Activated CD8-positive, alpha-beta memory T cell treated with anti-CD3 and anti-CD28 coated beads, Interleukin-2, amount 50 U/mL, for 1 hour (primary cell): Measurements from ENCODE around the gene ABCA8.
"Not testable (repeated sequence)": the region's sequence is repeated elsewhere in the genome, so short reads cannot be mapped to it uniquely, and the experiment has no call there.

Experiments used
- DNase-seq: peaks from one replicate; pipeline ENCODE4 v3.0.0-alpha.2; 2020; ENCODE audit errors: extremely low read depth

The ABCA8 gene, protein sequence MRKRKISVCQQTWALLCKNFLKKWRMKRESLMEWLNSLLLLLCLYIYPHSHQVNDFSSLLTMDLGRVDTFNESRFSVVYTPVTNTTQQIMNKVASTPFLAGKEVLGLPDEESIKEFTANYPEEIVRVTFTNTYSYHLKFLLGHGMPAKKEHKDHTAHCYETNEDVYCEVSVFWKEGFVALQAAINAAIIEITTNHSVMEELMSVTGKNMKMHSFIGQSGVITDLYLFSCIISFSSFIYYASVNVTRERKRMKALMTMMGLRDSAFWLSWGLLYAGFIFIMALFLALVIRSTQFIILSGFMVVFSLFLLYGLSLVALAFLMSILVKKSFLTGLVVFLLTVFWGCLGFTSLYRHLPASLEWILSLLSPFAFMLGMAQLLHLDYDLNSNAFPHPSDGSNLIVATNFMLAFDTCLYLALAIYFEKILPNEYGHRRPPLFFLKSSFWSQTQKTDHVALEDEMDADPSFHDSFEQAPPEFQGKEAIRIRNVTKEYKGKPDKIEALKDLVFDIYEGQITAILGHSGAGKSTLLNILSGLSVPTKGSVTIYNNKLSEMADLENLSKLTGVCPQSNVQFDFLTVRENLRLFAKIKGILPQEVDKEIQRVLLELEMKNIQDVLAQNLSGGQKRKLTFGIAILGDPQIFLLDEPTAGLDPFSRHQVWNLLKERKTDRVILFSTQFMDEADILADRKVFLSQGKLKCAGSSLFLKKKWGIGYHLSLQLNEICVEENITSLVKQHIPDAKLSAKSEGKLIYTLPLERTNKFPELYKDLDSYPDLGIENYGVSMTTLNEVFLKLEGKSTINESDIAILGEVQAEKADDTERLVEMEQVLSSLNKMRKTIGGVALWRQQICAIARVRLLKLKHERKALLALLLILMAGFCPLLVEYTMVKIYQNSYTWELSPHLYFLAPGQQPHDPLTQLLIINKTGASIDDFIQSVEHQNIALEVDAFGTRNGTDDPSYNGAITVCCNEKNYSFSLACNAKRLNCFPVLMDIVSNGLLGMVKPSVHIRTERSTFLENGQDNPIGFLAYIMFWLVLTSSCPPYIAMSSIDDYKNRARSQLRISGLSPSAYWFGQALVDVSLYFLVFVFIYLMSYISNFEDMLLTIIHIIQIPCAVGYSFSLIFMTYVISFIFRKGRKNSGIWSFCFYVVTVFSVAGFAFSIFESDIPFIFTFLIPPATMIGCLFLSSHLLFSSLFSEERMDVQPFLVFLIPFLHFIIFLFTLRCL (N-terminal part only)

DNA sequence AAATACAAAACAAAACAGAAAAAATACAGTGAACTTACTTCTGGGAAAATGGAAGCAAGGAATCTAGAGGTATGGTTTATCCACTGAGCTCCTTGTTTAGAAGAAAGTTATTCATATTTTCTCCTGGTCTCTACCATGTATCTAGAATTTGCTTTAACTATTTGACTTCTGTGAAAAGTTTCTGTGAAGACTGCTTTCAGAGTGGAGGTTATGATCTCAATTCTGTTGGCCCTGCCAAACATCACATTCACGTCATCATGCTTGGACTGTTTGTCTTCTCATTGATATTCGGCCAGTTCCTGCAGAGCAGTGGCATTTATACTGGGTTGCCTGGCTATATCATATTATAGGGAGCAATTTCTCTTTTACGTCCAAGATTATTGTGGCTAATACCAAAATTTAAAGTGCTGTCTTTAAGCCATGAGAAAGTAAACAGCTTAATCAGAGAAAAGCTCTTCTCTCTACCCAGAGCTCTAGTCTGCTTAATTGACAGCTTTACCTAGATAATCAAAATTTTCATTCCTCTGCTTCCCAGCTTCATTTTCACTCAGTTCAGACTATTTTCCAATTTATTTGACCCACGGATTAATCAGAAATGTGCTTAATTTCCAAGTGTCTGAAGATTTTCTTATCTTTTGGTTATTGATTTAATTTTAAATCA, at the start of gene ABCA8:
TSS of gene ABCA8 (minus strand) at position 212 of the 661 bp plus-strand sequence. CDS start 13,358 bp downstream, outside the sequence.
- DNase-seq = no peak

DNA sequence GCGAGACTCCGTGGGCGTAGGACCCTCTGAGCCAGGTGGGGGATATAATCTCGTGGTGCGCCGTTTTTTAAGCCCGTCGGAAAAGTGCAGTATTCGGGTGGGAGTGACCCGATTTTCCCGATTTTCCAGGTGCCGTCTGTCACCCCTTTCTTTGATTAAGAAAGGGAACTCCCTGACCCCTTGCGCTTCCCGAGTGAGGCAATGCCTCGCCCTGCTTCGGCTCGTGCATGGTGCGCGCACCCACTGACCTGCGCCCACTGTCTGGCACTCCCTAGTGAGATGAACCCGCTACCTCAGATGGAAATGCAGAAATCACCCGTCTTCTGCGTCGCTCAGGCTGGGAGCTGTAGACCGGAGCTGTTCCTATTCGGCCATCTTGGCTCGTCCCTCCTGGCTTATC, 49.6 kb upstream of the ABCA8 start:
- not testable (repeated sequence) for DNase-seq

DNA sequence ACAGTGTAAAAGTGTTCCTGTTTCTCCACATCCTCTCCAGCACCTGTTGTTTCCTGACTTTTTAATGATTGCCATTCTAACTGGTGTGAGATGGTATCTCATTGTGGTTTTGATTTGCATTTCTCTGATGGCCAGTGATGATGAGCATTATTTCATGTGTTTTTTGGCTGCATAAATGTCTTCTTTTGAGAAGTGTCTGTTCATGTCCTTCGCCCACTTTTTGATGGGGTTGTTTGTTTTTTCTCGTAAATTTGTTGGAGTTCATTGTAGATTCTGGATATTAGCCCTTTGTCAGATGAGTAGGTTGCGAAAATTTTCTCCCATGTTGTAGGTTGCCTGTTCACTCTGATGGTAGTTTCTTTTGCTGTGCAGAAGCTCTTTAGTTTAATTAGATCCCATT, 44.6 kb upstream of the ABCA8 start:
- DNase-seq = not testable (repeated sequence)

DNA sequence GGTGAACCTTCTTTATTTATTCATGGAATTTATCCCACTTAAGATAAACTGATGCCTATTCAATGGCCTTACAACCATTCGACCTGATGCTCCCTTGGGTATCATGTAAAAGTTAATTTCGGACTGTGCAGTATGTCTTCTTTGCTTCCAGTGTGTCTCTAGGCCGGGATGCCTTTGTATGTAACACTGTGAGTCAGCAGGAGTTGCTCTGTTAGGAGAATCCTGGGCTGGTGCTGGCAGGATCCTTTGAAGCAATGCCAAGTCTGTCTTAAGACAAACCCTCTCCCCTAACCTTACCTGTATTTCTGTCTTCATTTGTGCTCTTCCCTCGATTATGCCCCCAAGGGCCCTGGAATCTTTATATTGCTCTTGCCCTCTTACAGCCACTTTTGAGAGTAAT, 37.9 kb upstream of the ABCA8 start:
- no peak for DNase-seq

DNA sequence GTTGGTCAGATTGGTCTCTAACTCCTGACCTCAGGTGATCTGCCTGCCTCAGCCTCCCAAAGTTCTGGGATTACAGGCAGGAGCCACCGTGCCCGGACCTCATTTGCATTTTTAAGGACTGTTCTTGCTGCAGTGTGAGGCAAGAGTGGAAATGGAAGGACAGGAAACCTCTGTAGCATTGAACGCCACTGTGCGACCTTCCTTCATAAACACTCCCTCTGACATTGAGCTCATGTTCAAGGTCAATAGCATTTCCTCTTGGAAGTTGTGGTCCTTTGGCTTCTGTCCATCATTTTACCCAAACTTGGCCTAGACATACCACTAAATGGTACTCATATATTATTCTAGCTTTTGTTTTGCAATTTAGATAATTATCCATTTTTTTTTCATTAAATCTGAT, 32.8 kb upstream of the ABCA8 start:
- no peak for DNase-seq

DNA sequence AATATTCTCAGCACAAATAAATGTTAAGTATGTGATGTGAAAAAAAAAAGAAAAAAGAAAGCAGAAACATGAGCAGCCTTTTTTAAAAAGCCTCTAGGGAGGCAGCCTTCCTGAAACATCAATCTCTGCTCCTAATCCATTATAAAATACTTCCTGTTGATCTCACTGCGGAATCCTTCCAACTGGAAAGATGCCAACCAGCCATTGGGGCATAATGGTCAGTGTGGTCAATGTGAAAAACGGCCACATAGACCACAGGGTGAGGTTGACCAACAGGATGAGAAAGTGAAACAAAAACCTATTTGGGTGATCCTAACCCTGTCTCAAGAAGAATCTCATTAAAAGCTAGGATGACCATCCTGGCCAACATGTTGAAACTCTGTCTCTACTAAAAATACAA, 26.1 kb upstream of the ABCA8 start:
- DNase-seq = no peak

DNA sequence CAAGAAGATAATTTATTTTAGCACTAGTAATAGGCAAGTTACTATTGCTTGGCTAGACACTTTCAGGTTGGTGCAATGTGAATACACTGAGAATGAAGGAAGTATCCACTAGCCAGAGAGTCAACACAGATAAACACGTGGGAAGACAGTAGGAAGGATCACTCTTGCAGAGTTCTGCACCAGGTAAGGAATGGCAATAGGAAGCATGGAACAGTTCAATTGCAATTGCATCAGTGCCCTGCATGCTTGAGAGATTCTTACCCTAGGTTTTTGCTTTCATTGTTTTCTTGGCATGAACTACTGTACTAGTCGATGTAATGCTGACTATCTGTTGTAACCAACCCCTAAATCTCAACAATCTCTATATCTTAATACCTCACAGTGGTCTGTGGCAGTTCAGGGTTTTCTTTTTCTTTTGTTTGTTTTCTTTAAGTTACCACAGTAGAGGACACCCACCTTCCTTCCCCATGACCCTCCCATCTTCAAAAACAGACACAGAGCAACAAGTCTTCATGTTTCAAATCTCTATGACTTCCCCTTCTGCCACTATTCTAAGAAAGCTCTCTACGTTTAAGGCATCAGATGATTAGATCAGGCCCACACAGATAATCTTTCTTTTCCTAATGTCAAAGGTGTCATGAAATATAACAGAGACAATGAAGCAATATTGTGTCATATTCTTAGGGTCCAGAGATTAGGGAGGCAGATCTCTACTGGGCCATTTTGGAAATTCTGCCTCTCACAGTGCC, 18.1 kb upstream of the ABCA8 start:
- DNase-seq = no peak

DNA sequence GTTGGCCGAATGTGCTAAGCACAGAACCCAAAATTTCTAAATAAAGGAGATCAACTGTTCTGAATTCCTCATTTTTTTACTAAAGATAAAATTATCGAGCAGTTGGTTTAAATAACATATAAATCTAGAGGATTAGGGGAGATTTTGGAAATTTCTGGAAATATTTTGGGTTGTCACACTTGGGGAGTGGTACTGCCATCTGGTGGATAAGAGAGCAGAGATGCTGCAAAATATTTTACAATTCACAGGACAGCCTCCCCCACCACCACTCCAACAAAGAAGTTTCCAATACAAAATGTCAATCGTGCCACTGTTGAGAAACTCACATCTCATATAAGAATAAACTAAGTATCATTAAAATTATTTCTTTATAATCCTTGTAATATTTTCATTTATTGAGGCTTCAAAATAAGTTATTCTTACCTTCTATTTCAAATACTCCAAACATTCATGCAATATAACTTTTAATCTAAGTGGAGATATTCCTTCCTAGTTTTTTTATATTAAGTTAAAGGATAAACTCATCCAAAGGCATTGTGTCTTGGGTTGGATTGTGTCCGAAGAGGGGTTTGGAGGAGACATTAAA, 17.0 kb upstream of the ABCA8 start:
- DNase-seq = no peak

DNA sequence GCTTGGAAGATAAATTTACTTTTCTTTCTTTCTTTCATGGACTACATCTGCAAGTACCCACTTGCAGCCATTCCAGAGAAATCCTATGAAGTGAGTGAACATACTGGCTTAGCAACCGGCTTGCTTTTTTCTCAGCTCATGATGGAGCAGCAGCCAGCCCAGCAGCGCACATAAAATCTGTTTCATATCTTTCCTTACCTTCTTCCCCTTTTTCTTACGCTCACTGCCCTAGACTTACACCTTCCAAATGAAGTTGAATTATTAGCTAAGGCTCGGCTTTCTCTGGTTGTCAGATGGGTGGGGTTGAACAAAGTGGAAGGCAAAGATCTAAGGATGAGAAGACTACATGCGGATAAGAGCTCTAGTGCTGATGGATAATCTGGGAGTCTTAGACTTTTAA, 13.9 kb upstream of the ABCA8 start:
- DNase-seq = no peak

DNA sequence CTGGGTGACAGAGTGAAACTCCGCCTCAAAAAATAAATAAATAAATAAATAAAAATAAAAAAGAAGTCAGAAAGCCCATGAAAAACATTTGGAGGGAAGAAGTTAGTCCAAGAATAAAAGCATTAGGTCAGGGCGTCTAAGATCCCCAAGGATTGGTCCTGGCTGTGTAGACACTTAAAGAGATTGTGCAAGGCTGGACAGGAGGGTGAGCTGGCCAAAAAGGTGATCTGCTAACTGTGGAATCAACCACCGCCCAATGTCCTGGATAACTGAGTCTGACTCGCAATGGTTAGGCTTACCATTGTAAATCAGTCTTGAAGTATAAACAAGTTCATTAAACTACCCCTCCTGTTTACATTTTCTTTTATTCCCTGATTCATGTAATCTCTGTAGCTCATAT, 8.8 kb upstream of the ABCA8 start:
- no peak for DNase-seq

DNA sequence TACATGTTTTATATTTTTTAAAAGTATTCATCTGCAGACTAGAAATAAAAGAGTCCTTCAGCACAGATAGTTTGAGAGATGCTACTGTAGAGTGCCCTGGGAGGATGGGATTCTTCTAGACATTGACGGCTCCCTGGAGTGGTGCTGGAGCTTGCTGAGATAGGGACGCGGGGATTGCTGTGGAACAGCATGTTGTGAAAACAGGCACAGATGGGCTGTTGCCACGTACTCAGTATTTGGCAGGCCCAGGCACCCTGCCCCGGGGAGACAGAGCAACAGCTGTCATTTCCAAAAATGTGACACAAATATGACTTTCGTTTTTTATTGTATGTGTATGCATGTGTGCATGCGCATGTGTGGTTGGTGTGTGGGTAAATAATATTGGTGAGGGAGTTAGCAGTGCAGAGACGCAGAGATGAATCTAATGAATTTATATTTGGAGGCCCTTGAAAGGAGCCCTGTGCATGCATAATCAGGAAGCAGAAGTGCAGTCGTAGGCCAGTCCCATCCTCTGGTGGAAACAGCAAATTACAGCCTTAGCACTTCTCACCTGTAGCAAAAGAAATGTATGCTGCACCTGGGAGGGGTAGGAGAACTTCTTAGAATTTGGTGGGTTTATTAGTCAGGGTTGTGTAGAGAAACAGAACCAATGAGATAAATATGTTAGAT, 6.2 kb upstream of the ABCA8 start:
- DNase-seq = no peak

DNA sequence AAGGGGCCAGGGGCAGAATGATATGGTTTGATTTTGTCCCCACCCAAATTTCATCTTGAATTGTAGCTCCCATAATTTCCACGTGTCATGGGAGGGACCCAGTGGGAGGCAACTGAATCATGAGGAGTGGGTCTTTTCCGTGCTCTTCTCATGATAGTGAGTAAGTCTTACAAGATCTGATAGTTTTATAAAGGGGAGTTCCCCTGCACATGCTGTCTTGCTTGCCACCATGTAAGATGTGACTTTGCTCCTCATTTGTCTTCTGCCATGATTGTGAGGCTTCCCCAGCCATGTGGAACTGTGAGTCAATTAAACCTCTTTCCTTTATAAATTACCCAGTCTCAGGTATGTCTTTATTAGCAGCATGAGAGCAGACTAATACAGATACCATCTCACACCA, 3.9 kb upstream of the ABCA8 start:
- not testable (repeated sequence) for DNase-seq

DNA sequence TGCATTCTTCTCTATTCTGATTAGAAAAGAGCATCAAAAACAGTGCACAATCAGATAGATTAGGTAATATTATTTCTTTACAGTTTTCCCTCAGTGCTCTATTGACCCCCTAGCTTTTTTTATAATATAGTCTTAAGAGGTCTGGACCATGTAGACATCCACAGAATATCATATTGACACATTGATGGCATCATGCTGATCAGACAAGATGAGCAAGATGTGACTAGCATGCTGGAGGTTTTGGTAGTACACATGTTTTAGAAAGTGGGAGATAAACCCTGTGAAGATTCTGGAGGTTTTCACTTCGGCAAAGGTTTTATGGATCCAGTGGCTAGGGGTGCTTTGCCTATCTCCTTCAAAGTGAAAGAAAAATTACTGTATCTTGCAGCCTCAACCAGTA, 2.8 kb upstream of the ABCA8 start:
- no peak for DNase-seq

DNA sequence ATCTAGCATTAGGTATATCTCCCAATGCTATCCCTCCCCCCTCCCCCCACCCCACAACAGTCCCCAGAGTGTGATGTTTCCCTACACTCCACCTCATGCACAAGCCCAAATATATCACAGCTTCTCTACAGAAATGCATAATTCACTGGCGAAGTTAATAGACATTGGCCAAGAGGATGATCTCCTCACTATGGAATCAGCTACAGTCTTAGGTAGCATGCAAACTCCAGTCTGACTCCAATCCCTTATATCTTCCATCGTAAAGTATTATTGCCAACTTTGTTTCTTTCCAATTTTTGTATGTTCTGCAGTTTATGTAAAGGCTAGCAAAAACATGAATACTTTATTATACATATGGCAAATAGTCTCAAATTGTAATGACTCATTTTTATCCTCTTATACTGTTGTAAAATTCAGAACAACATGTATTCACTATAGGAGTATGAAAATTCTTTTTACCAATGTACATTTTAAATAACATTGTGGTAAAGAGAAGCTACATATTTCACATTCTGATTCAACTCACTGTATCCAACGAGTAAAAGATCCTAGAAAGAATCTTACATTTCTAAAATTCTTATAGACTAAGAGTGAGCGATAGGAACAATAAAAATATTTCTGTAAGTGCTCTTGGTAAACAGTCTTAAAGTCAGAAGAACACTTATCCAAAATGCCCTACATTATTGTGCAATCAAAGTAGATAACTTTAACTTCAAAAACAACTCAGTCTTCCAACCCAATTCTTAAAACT, 871 bp downstream of the ABCA8 start:
- no peak for DNase-seq

DNA sequence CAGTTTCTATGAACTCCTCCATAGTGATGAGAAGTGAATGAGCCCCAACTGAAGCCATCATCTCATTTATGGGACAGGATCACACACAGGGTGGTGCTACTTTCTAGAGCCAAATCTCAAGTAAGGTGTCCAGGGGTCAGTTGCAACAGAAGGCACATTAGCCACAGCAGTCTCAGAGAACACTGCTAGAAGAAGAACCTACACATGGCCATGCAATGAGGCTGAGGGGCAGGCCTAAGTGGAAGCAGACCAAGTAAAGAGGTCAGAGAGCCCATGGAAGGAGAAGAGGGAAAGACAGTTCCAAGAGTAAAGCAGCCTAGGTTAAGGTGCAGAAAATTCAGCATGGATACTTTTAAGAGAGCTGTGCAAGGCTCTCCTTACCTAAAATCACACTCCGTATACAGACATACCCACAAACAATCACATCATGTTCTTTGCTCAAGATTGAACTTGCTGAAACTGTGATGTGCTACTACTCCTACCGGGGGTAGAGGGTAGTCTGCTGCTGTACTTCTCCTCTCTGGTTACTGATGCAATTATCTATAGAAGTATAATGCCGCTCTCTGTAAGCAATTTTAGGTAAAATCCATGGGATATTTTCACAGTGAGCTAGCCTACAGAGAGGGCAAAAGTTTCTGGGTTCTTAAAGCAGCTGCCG, 1.7 kb downstream of the ABCA8 start:
- DNase-seq = no peak

DNA sequence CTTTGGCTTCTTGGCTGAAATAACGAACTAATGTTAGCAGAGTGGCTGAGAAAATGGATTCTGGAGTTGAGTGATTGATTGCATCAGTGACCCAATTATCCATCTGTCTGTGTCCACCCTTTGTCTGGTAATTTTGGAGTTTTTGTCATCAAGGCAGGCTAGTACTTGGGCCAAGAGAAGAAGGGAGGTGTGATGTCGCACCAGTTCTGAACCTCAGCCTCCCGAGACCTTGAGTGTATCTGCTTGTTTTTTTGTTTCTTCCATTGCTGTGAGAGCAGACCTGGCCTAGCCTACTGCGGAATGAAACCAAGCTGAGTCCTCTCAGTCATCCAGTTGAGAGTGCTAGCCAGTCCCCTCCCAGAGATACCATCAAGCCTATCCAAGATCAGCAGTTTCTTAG, 4.5 kb downstream of the ABCA8 start:
- no peak for DNase-seq

DNA sequence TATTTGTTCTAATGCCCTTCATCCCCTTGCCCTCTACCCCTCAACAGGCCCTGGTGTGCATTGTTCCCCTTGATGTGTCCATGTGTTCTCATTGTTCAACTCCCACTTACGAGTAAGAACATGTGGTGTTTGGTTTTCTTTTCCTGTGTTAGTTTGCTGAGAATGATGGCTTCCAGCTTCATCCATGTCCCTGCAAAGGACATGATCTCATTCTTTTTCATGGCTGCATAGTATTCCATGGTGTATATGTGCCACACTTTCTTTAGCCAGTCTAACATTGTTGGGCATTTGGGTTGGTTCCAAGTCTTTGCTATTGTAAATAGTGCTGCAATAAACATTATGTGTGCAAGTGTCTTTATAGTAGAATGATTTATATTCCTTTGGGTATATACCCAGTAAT, 7.3 kb downstream of the ABCA8 start:
- DNase-seq = not testable (repeated sequence)

DNA sequence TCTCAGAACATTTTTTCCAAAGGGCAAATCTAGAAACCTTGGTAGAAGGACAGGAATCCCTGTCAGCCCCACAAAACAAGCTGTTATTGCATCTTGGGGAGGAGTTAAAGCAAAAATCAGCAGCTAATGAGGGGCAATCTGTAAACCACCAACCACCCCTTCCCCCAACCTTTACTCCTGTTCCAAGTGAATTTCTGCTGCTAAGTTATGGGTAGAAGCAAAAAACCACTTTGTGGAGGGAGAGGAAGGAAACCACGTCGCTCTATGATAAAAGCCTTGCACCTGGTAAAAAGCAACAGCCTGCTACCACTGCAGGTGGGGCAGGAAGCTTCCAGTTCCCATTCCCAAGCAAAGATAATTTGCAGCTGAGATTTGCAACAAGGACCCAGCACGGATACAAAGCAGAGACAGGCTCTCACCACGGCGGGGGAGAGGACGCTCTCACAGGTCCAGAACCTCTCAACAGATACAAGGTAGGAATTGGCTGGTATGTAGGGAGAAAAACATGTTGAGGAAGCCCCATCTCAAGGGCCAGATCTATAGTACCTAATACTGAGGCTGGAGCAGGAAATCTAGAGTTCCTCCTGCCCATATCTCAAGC, 10.7 kb downstream of the ABCA8 start:
- no peak for DNase-seq
